ENCODE results near the gene POLQ. TPM values are rescaled to one million over a fixed set of nuclear protein-coding genes. Genes with fewer than 3 reads are reported as not detected.

Gene POLQ
- total RNA-seq, 1 experiment from 2014 or later, result 20.3 TPM

DNA sequence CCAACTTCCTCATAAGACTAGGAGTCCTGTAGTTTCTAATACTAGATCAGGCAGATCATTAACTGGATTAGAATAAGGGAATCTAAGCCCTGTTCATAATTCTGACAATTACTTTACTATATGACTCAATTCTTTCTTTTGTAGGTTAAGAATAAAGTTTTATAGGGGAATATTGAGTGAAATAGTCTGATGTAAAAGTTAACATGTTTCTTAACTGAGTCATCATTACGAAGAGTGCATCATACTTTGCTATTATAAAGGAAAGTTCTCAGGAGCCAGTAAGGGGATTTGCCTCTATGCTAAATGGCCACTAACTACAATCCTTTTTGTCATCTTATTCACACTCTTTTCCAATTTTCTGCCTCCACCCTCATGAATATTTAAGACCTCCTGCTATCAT lies 63.1 kb downstream of the POLQ start:
- H3K36me3 ChIP-seq (ENCODE audit: insufficient read depth, low read length, poor library complexity, severe bottlenecking), result peaks cover 21% of the 10 kb centered on the region
- intact Hi-C loops (cut with micrococcal nuclease; ENCODE audit: unreplicated experiment), result no loop called here
- H3K27ac ChIP-seq (ENCODE audit: low read depth, low read length, poor library complexity, severe bottlenecking), result peak overlapping the region; percentile 29
- H3K27me3 ChIP-seq (replicated peaks; ENCODE audit: insufficient read depth, low read depth, low read length, poor library complexity), result no peaks in the 10 kb centered on the region
- H3K9me3 ChIP-seq (ENCODE audit: low read depth, low read length, poor library complexity, severe bottlenecking), result no peaks in the 10 kb centered on the region
- no TSS peak for BruUV-seq (replicated peaks)
- TF ChIP-seq, protein P1, sequence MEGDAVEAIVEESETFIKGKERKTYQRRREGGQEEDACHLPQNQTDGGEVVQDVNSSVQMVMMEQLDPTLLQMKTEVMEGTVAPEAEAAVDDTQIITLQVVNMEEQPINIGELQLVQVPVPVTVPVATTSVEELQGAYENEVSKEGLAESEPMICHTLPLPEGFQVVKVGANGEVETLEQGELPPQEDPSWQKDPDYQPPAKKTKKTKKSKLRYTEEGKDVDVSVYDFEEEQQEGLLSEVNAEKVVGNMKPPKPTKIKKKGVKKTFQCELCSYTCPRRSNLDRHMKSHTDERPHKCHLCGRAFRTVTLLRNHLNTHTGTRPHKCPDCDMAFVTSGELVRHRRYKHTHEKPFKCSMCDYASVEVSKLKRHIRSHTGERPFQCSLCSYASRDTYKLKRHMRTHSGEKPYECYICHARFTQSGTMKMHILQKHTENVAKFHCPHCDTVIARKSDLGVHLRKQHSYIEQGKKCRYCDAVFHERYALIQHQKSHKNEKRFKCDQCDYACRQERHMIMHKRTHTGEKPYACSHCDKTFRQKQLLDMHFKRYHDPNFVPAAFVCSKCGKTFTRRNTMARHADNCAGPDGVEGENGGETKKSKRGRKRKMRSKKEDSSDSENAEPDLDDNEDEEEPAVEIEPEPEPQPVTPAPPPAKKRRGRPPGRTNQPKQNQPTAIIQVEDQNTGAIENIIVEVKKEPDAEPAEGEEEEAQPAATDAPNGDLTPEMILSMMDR (conservative IDR thresholded peaks at IDR 0.05; ENCODE audit: low read depth, low read length), result no peak
- no peak for TF ChIP-seq EZH2 (IDR thresholded peaks at IDR 0.05; ENCODE audit: borderline replicate concordance, low read depth, low read length, poor library complexity, severe bottlenecking)
- H3K4me3 ChIP-seq (ENCODE audit: low read depth, low read length, poor library complexity, severe bottlenecking), result no peak overlapping the region
- DNase-seq (ENCODE audit: low spot score), result peak; percentile 65
- POLR2A ChIA-PET (ENCODE audit: low non-redundant PET), result no interaction called here
- H3K4me1 ChIP-seq (ENCODE audit: insufficient read depth, low read length, poor library complexity, severe bottlenecking), result peaks cover 11% of the 10 kb centered on the region
- CTCF ChIA-PET, result no interaction called here

DNA sequence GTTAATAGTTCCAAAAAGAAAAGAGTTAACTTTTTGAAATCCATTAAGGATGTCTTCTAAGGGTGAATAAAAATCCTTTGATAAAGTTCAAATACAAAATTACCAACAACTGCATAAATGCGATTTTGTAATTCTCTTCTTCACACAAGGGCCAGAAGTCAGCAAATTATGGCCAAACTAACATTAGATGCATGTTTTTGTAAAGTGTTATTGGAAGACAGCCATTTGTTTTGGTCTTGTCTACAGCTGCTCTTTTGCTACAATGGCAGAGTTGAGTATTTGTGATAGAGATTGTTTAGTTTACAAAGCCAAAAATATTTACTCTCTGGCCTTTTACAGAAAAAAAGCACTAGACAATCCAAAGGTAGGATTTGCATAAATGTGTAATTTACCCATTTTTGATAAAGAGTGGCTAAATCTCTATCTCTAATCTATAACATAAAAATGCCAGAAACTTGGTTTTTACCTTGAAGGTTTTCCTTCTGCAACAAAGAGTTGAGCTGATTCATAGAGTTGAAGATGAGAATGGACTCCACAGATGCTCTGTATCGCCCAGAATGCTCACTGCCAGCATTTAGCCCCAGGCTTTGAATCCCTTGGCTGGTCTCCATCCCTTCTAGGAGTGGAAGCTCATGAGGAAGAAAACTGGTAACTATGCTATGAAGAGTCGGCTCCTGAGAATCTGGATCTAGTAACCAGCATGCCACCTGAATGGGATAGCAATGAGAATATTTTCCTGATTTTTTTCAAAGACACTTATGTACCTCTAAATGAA lies 64.5 kb downstream of the POLQ start:
- TF ChIP-seq EZH2 (IDR thresholded peaks at IDR 0.05; ENCODE audit: borderline replicate concordance, low read depth, low read length, poor library complexity, severe bottlenecking), result no peak
- TF ChIP-seq, protein P1 (conservative IDR thresholded peaks at IDR 0.05; ENCODE audit: low read depth, low read length), result no peak
- CTCF ChIA-PET, result no interaction called here
- H3K9me3 ChIP-seq (ENCODE audit: low read depth, low read length, poor library complexity, severe bottlenecking), result no peaks in the 10 kb centered on the region
- no peak overlapping the region for H3K4me3 ChIP-seq (ENCODE audit: low read depth, low read length, poor library complexity, severe bottlenecking)
- H3K4me1 ChIP-seq (ENCODE audit: insufficient read depth, low read length, poor library complexity, severe bottlenecking), result peaks cover 11% of the 10 kb centered on the region
- BruUV-seq (replicated peaks), result no TSS peak
- H3K27ac ChIP-seq (ENCODE audit: low read depth, low read length, poor library complexity, severe bottlenecking), result no peak overlapping the region
- POLR2A ChIA-PET (ENCODE audit: low non-redundant PET), result no interaction called here
- no peaks in the 10 kb centered on the region for H3K27me3 ChIP-seq (replicated peaks; ENCODE audit: insufficient read depth, low read depth, low read length, poor library complexity)
- H3K36me3 ChIP-seq (ENCODE audit: insufficient read depth, low read length, poor library complexity, severe bottlenecking), result peaks cover 28% of the 10 kb centered on the region
- intact Hi-C loops (cut with micrococcal nuclease; ENCODE audit: unreplicated experiment), result no loop called here
- DNase-seq (ENCODE audit: low spot score), result no peak

DNA sequence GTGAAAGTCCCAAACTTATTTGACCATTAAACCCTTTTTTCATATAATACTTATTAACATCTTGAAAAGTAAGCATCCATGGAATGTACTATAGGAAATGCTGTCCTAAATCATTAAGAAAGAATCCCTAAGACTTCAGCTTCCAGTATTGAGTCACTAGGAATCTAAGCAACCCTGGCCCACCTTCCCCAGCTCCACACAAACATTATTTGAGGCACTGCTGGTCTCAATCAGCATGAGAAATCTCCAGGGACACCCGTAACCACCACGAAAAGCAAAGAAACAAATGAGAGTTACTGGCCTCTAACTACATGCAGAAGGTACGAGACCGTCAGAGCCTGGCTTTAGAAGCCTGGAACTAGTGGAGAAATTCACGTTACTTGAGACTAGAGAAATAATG lies 68.2 kb downstream of the POLQ start:
- no peaks in the 10 kb centered on the region for H3K9me3 ChIP-seq (ENCODE audit: low read depth, low read length, poor library complexity, severe bottlenecking)
- ChIA-PET POLR2A (ENCODE audit: low non-redundant PET) (no interaction called here), CTCF (no interaction called here)
- intact Hi-C loops (cut with micrococcal nuclease; ENCODE audit: unreplicated experiment), result no loop called here
- peaks cover 42% of the 10 kb centered on the region for H3K36me3 ChIP-seq (ENCODE audit: insufficient read depth, low read length, poor library complexity, severe bottlenecking)
- no peak overlapping the region for H3K4me3 ChIP-seq (ENCODE audit: low read depth, low read length, poor library complexity, severe bottlenecking)
- BruUV-seq (replicated peaks), result no TSS peak
- H3K4me1 ChIP-seq (ENCODE audit: insufficient read depth, low read length, poor library complexity, severe bottlenecking), result peaks cover 2% of the 10 kb centered on the region
- no peak for TF ChIP-seq EZH2 (IDR thresholded peaks at IDR 0.05; ENCODE audit: borderline replicate concordance, low read depth, low read length, poor library complexity, severe bottlenecking)
- TF ChIP-seq, protein P1 (conservative IDR thresholded peaks at IDR 0.05; ENCODE audit: low read depth, low read length), result no peak
- H3K27ac ChIP-seq (ENCODE audit: low read depth, low read length, poor library complexity, severe bottlenecking), result no peak overlapping the region
- H3K27me3 ChIP-seq (replicated peaks; ENCODE audit: insufficient read depth, low read depth, low read length, poor library complexity), result no peaks in the 10 kb centered on the region
- peak; percentile 21 for DNase-seq (ENCODE audit: low spot score)
